ENCODE data around the gene SLC24A5. TPM values are rescaled to one million over a fixed set of nuclear protein-coding genes. Genes with fewer than 3 reads are reported as not detected.

The SLC24A5 gene
- total RNA-seq, 1 donor from 2014 or later = not detected

- no peak overlapping the region for H3K4me3 Mint-ChIP-seq
- DNase-seq (ENCODE audit: low spot score) = no peak
- Histone ChIP-seq H3F3A (ENCODE audit: low read depth) (no peaks in the 10 kb centered on the region), H3K4me3 (no peak overlapping the region), H3K79me2 (ENCODE audit: low read depth) (no peaks in the 10 kb centered on the region), H3K4me1 (no peaks in the 10 kb centered on the region), H3K27ac (no peak overlapping the region), H4K20me1 (ENCODE audit: low read depth) (no peaks in the 10 kb centered on the region), H3K9ac (no peak overlapping the region), H3K9me3 (ENCODE audit: low read depth) (no peaks in the 10 kb centered on the region), H2AFZ (replicated peaks) (no peak overlapping the region), H3K4me2 (no peak overlapping the region), H3K36me3 (no peaks in the 10 kb centered on the region), H3K27me3 (no peaks in the 10 kb centered on the region)
- H3K4me1 Mint-ChIP-seq = peaks cover 5% of the 10 kb centered on the region
- H3K27ac Mint-ChIP-seq = no peak overlapping the region
- no peaks in the 10 kb centered on the region for H3K36me3 Mint-ChIP-seq
- no peak for TF ChIP-seq EZH2phosphoT487 (IDR thresholded peaks at IDR 0.05)
- no peak for TF ChIP-seq CTCF (IDR thresholded peaks at IDR 0.05)
- TF ChIP-seq EZH2 (IDR thresholded peaks at IDR 0.05) = no peak
- H3K9me3 Mint-ChIP-seq = peaks cover 9% of the 10 kb centered on the region
- H3K27me3 Mint-ChIP-seq (ENCODE audit: insufficient read depth, low read depth) = peaks cover 5% of the 10 kb centered on the region
Observed at GRCh38 chr15:48077616-48078184, 43.1 kb upstream of the SLC24A5 start.

- Histone ChIP-seq H3K27ac (no peak overlapping the region), H4K20me1 (ENCODE audit: low read depth) (no peaks in the 10 kb centered on the region), H3K4me1 (no peaks in the 10 kb centered on the region), H3K36me3 (no peaks in the 10 kb centered on the region), H3K79me2 (ENCODE audit: low read depth) (no peaks in the 10 kb centered on the region), H3K4me3 (no peak overlapping the region), H3K27me3 (no peaks in the 10 kb centered on the region), H2AFZ (replicated peaks) (peak overlapping the region; percentile 44), H3F3A (ENCODE audit: low read depth) (no peaks in the 10 kb centered on the region), H3K4me2 (no peak overlapping the region), H3K9ac (no peak overlapping the region), H3K9me3 (ENCODE audit: low read depth) (no peaks in the 10 kb centered on the region)
- H3K4me1 Mint-ChIP-seq = peaks cover 11% of the 10 kb centered on the region
- H3K9me3 Mint-ChIP-seq = peaks cover 13% of the 10 kb centered on the region
- no peak overlapping the region for H3K4me3 Mint-ChIP-seq
- TF ChIP-seq EZH2phosphoT487 (IDR thresholded peaks at IDR 0.05) = no peak
- TF ChIP-seq EZH2 (IDR thresholded peaks at IDR 0.05) = no peak
- TF ChIP-seq CTCF (IDR thresholded peaks at IDR 0.05) = peak; percentile 71
- H3K27me3 Mint-ChIP-seq (ENCODE audit: insufficient read depth, low read depth) = peaks cover 3% of the 10 kb centered on the region
- H3K27ac Mint-ChIP-seq = no peak overlapping the region
- peak; percentile 68 for DNase-seq (ENCODE audit: low spot score)
- no peaks in the 10 kb centered on the region for H3K36me3 Mint-ChIP-seq
Observed at GRCh38 chr15:48084759-48085590, 35.8 kb upstream of the SLC24A5 start.

- Histone ChIP-seq H3K36me3 (no peaks in the 10 kb centered on the region), H4K20me1 (ENCODE audit: low read depth) (no peaks in the 10 kb centered on the region), H3K4me3 (no peak overlapping the region), H3K27ac (no peak overlapping the region), H3K79me2 (ENCODE audit: low read depth) (no peaks in the 10 kb centered on the region), H3K4me2 (no peak overlapping the region), H3K9ac (no peak overlapping the region), H3K27me3 (no peaks in the 10 kb centered on the region), H3K4me1 (no peaks in the 10 kb centered on the region), H3F3A (ENCODE audit: low read depth) (no peaks in the 10 kb centered on the region), H3K9me3 (ENCODE audit: low read depth) (no peaks in the 10 kb centered on the region), H2AFZ (replicated peaks) (peak overlapping the region; percentile 44)
- H3K36me3 Mint-ChIP-seq = no peaks in the 10 kb centered on the region
- peaks cover 3% of the 10 kb centered on the region for H3K27me3 Mint-ChIP-seq (ENCODE audit: insufficient read depth, low read depth)
- H3K4me3 Mint-ChIP-seq = no peak overlapping the region
- peaks cover 11% of the 10 kb centered on the region for H3K9me3 Mint-ChIP-seq
- TF ChIP-seq CTCF (IDR thresholded peaks at IDR 0.05) (no peak), EZH2 (IDR thresholded peaks at IDR 0.05) (no peak), EZH2phosphoT487 (IDR thresholded peaks at IDR 0.05) (no peak)
- DNase-seq (ENCODE audit: low spot score) = no peak
- no peak overlapping the region for H3K27ac Mint-ChIP-seq
- H3K4me1 Mint-ChIP-seq = peaks cover 16% of the 10 kb centered on the region
Observed at GRCh38 chr15:48085591-48085930, 35.2 kb upstream of the SLC24A5 start.
